Effector CD4-positive, alpha-beta T cell (primary cell): Measurements from ENCODE around the gene NFYA.
A peak's percentile ranks its signal among the peaks of the same experiment; 100 is the strongest.

Source experiments
- DNase-seq: peaks from one replicate; pipeline ENCODE4 v3.0.0-alpha.2; 2020
- total RNA-seq: gene quantifications from one replicate; lab custom pipeline; 2026; lab: John Stamatoyannopoulos, UW

Gene NFYA
- 72.2 reads per million, percentile 76 among the genes with 10 or more reads in this experiment for total RNA-seq

- DNase-seq, result peak; percentile 100
These were observed at the start of gene NFYA for GRCh38 chr6:41072836-41073202. NFYA (plus strand) TSS chr6:41072974; CDS start chr6:41079090, 6,116 bp downstream.

GRCh38 chr6:41023114-41023513, 49.7 kb upstream of the NFYA start:
- no peak for DNase-seq

GRCh38 chr6:41025966-41026530, 46.7 kb upstream of the NFYA start:
- DNase-seq, result no peak

GRCh38 chr6:41027241-41027640, 45.5 kb upstream of the NFYA start:
- DNase-seq, result no peak

- peak; percentile 59 for DNase-seq
These were observed 44.8 kb upstream of the NFYA start for GRCh38 chr6:41027799-41028560.

- DNase-seq, result no peak
These were observed 44.0 kb upstream of the NFYA start for GRCh38 chr6:41028561-41029412.

GRCh38 chr6:41032830-41033229, 39.9 kb upstream of the NFYA start:
- DNase-seq, result no peak

GRCh38 chr6:41033776-41034175, 39.0 kb upstream of the NFYA start:
- DNase-seq, result no peak

GRCh38 chr6:41036186-41036585, 36.6 kb upstream of the NFYA start:
- no peak for DNase-seq

- no peak for DNase-seq
These were observed 36.2 kb upstream of the NFYA start for GRCh38 chr6:41036601-41037000.

- DNase-seq, result no peak
These were observed 35.5 kb upstream of the NFYA start for GRCh38 chr6:41037107-41037900.

GRCh38 chr6:41038205-41038604, 34.6 kb upstream of the NFYA start:
- no peak for DNase-seq

- peak; percentile 36 for DNase-seq
These were observed 33.4 kb upstream of the NFYA start, which contains the start of gene UNC5CL for GRCh38 chr6:41039060-41039998. UNC5CL (minus strand) TSS chr6:41039221; CDS start chr6:41035074, 4,147 bp downstream.

GRCh38 chr6:41040101-41040939, 32.5 kb upstream of the NFYA start:
- no peak for DNase-seq

- DNase-seq, result no peak
These were observed 31.7 kb upstream of the NFYA start for GRCh38 chr6:41040940-41041536.

GRCh38 chr6:41042226-41043055, 30.3 kb upstream of the NFYA start, which contains the start of gene TSPO2:
TSPO2 (plus strand) TSS chr6:41042467; CDS start chr6:41042986, 519 bp downstream.
- DNase-seq, result no peak

- no peak for DNase-seq
These were observed 29.6 kb upstream of the NFYA start for GRCh38 chr6:41043151-41043550.

GRCh38 chr6:41045664-41046063, 27.1 kb upstream of the NFYA start:
- no peak for DNase-seq

GRCh38 chr6:41046084-41046483, 26.7 kb upstream of the NFYA start:
- no peak for DNase-seq
